GM12874 (cell line): Measurements from ENCODE around the gene MGAT3.

Experiments used
- CTCF ChIP-seq: IDR thresholded peaks from 2 replicates; pipeline ENCODE4 v1.5.1; 2011; ENCODE audit warnings: low read depth, mild to moderate bottlenecking, control low read depth, low read length, moderate library complexity; ENCODE audit not compliant: insufficient read depth

The MGAT3 gene

GRCh38 chr22:39457198-39457555, 365 bp downstream of the MGAT3 start:
- no peak for TF ChIP-seq CTCF

GRCh38 chr22:39457556-39458443, 988 bp downstream of the MGAT3 start:
- no peak for TF ChIP-seq CTCF

- no peak for TF ChIP-seq CTCF
These were observed 1.8 kb downstream of the MGAT3 start for GRCh38 chr22:39458444-39459083.

GRCh38 chr22:39459681-39460080, 2.9 kb downstream of the MGAT3 start:
- TF ChIP-seq CTCF = no peak

GRCh38 chr22:39462443-39463221, 5.8 kb downstream of the MGAT3 start:
- 0 out of 2 replicates have a peak, but pooled peaks have one; percentile 4 for TF ChIP-seq CTCF

GRCh38 chr22:39463277-39463676, 6.5 kb downstream of the MGAT3 start:
- no peak for TF ChIP-seq CTCF

GRCh38 chr22:39463931-39464390, 7.1 kb downstream of the MGAT3 start:
- no peak for TF ChIP-seq CTCF
